ENCODE results near the gene FAM53A. TPM values are rescaled to one million over a fixed set of nuclear protein-coding genes. Genes with fewer than 3 reads are reported as not detected.

FAM53A gene
- total and polyA plus RNA-seq, 2 of the 13 experiments (the other 11 are each of a cell fraction or from before 2014, with no cell fraction given) = 0.48 to 1.1 TPM

GRCh38 chr4:1720163-1720983 is 36.3 kb upstream of the FAM53A start (continued):
- TF ChIP-seq JUN (CRISPR knock-in tag; IDR thresholded peaks at IDR 0.05) (no peak; the same call in 1 of the 2 replicates), MLLT10 (CRISPR knock-in tag; IDR thresholded peaks at IDR 0.05) (no peak), CHD4 (IDR thresholded peaks at IDR 0.05; ENCODE audit: borderline replicate concordance, low read length) (no peak), ZNF343 (CRISPR knock-in tag; IDR thresholded peaks at IDR 0.05) (no peak), RBAK (CRISPR knock-in tag; IDR thresholded peaks at IDR 0.05) (no peak), EZH2 (conservative IDR thresholded peaks at IDR 0.05; ENCODE audit: low read depth, low read length) (no peak), SP1 (IDR thresholded peaks at IDR 0.05) (no peak), SP1 (CRISPR knock-in tag; IDR thresholded peaks at IDR 0.05) (no peak), ZSCAN12 (CRISPR knock-in tag; IDR thresholded peaks at IDR 0.05) (0 out of 2 replicates have a peak, but pooled peaks have one; percentile 47), SIX1 (CRISPR knock-in tag; IDR thresholded peaks at IDR 0.05; ENCODE audit: borderline replicate concordance) (no peak), DPF2 (CRISPR knock-in tag; IDR thresholded peaks at IDR 0.05; ENCODE audit: borderline replicate concordance, low read depth) (no peak), SRY (CRISPR knock-in tag; IDR thresholded peaks at IDR 0.05) (peak; percentile 36; the same call in 1 of the 2 replicates), AGO1 (IDR thresholded peaks at IDR 0.05; ENCODE audit: low read depth, low read length, poor library complexity, severe bottlenecking) (no peak), CREBL2 (CRISPR knock-in tag; IDR thresholded peaks at IDR 0.05; ENCODE audit: borderline replicate concordance) (no peak), GTF3A (CRISPR knock-in tag; conservative IDR thresholded peaks at IDR 0.05) (no peak), ZNF549 (CRISPR knock-in tag; IDR thresholded peaks at IDR 0.05) (no peak), BHLHE40 (IDR thresholded peaks at IDR 0.05; ENCODE audit: low read length) (0 out of 2 replicates have a peak, but pooled peaks have one; percentile 8), THAP11 (CRISPR knock-in tag; IDR thresholded peaks at IDR 0.05) (no peak), TBX2 (CRISPR knock-in tag; IDR thresholded peaks at IDR 0.05; ENCODE audit: borderline replicate concordance) (no peak; the same call in 1 of the 2 replicates), NRL (CRISPR knock-in tag; IDR thresholded peaks at IDR 0.05; ENCODE audit: borderline replicate concordance) (no peak), IKZF5 (CRISPR knock-in tag; IDR thresholded peaks at IDR 0.05) (no peak; the same call in 1 of the 2 replicates), HIC2 (CRISPR knock-in tag; IDR thresholded peaks at IDR 0.05; ENCODE audit: low read depth) (0 out of 2 replicates have a peak, but pooled peaks have one; percentile 9), ZNF607 (CRISPR knock-in tag; IDR thresholded peaks at IDR 0.05; ENCODE audit: borderline replicate concordance) (peak; percentile 66; the same call in 1 of the 2 replicates), DMTF1 (CRISPR knock-in tag; IDR thresholded peaks at IDR 0.05) (no peak), PHF8 (CRISPR knock-in tag; IDR thresholded peaks at IDR 0.05) (peak; percentile 83), CBFB (CRISPR knock-in tag; IDR thresholded peaks at IDR 0.05) (no peak)

Data from HepG2 (cell line).